GM12864 (cell line): ENCODE results near the gene PRPF40B.
"Not testable (repeated sequence)": the region's sequence is repeated elsewhere in the genome, so short reads cannot be mapped to it uniquely, and the experiment has no call there.

Source experiments
- DNase-seq: peaks from one replicate; pipeline ENCODE4 v3.0.0-alpha.2; 2011; ENCODE audit warnings: low read depth
- H3K4me3 ChIP-seq: 2 replicates; pipeline ENCODE4 v1.5.1; 2011; ENCODE audit warnings: mild to moderate bottlenecking, low read depth, low read length, control low read depth
- CTCF ChIP-seq: IDR thresholded peaks from 2 replicates; pipeline ENCODE4 v1.5.1; 2011; ENCODE audit warnings: low read depth, mild to moderate bottlenecking, moderate library complexity, low read length, control low read depth, inconsistent platforms; ENCODE audit errors: missing control alignments

PRPF40B gene

DNA sequence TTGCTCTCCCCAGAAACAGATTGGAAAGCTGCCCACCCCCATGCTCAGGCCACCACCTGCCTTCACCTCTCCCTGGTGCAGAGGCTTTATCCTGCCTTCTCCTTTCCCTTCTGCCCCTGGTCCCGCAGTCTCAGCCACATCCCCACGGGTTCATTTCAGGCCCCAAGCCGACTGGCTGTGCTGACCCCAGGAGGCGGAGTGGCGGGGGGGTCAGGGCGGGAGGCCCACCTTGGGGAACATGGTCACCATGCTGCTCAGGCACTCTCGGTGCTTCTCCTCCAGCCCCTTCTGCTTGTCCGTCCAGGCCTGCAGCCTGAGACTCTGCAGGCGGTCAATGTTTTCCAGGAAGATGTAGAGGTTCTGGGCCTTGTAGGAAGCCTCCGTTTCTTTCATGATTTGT, 24.8 kb upstream of the PRPF40B start:
- no peak overlapping the region for H3K4me3 ChIP-seq
- TF ChIP-seq CTCF: no peak
- DNase-seq: no peak

DNA sequence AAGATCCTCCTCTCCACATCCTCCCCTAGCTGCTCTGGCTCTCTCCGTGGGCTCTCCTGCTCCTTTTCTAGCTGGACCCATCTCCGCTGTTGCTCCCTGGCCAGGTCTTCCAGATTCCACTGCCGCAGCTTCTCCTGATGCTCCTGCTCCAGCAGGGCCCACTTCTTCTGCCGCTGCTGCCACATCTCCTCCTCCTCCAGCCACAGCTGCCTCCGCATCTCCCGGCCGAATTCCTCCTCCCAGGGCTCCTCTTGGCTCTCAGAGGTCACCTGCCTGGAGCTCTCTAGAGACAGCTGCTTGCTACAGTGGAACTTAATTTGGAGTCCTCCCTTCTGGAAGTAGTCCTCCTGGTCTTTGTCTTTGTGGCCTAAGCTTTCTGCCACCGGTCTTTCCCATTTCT, 23.4 kb upstream of the PRPF40B start:
- TF ChIP-seq CTCF: no peak
- no peak for DNase-seq
- H3K4me3 ChIP-seq: no peak overlapping the region

DNA sequence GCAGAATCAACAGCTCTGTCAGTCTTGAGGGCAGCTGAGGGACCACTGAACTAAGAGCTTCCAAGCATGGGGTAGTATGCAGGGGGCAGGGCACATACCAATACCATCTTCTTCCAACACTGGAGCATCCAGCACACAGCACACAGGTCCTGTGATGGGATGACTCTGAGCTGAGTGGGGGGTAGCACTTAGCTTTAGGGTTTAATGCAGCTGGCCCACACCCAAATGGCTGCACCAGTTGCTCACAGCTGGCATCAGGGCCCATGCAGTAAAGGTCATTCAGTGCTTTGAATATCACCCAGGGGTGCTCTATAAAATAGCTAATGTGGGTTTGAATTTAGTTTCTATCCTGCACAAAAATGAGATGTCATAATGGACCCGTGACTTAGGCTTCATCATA, 19.6 kb upstream of the PRPF40B start:
- H3K4me3 ChIP-seq: no peak overlapping the region
- TF ChIP-seq CTCF: no peak
- DNase-seq: no peak

DNA sequence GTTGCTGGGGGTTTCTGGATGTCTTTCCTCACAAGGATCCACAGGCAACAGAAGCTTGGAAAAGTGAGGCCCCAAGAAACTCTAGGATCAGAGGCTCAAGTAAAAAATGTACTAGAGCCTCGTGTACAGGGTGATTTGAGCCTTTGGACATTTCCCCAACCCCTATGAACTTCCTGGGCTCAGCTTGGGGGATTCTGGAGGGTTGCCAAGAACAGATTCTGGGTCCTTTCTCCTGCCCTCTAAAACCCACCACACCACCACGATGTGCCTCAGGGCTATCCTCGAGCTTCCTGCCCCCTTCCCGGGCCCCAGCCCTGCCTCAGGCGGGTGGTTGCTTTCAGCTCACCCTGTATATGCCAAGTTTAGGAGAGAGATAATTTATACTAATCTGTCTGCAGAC, 18.5 kb upstream of the PRPF40B start:
- DNase-seq: no peak
- H3K4me3 ChIP-seq: no peak overlapping the region
- TF ChIP-seq CTCF: no peak

DNA sequence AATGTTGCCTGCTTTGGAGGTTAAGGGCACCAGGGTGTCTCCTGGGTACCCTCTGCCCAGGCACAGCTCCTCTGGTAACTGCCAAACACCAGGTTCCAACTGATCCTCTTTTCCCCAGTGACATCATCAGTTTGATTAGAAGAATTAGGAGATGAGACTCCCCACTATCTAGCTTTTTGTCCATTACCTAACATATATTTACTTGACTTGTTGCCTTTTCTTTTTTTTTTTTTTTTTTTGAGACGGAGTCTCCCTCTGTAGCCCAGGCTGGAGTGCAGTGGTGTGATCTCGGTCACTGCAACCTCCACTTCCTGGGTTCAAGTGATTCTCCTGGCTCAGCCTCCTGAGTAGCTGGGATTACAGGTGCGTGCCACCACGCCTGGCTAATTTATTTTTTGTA, 17.8 kb upstream of the PRPF40B start, which contains the start of gene FAM186B:
TSS of gene FAM186B (minus strand) at position 101 of the 400 bp plus-strand sequence. CDS start 162 bp downstream, outside the sequence.
- not testable (repeated sequence) for H3K4me3 ChIP-seq

GRCh38 chr12:49609059-49609874, 14.1 kb upstream of the PRPF40B start:
- no peak overlapping the region for H3K4me3 ChIP-seq
- no peak for DNase-seq
- TF ChIP-seq CTCF: no peak

More for the DNA sequence above, 17.8 kb upstream of the PRPF40B start, which contains the start of gene FAM186B:
- DNase-seq: not testable (repeated sequence)

DNA sequence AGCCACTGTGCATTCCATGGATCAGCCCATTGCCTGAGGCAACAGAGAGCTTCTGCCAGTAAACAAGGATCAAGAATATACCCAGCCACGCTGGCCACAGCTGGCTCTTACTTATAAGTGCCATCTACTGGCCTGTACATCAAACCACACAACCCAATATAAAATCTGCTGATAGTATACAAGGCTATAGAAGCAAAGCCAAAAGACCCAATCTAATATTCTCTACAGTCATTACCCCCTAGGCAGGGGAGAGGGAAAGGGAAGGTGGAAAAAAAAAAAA, 13.5 kb upstream of the PRPF40B start:
- peak; percentile 7 for TF ChIP-seq CTCF
- no peak overlapping the region for H3K4me3 ChIP-seq
- DNase-seq: no peak

GRCh38 chr12:49610785-49611184, 12.6 kb upstream of the PRPF40B start:
- not testable (repeated sequence) for DNase-seq, H3K4me3 ChIP-seq
